H1 (cell line): Measurements from ENCODE around the gene BTBD9. TPM values are rescaled to one million over a fixed set of nuclear protein-coding genes. Genes with fewer than 3 reads are reported as not detected.

Experiments used
- BCL11A ChIP-seq, 2 experiments: IDR thresholded peaks; one replicate each; pipeline ENCODE4 v1.6.1; 2011; ENCODE audit warnings: low read depth in 2 of 2, low read length in 2 of 2, mild to moderate bottlenecking in 2 of 2
- MAX ChIP-seq: IDR thresholded peaks from 2 replicates; pipeline ENCODE4 v1.6.1; 2012; ENCODE audit warnings: inconsistent platforms
- SP1 ChIP-seq: IDR thresholded peaks from 2 replicates; pipeline ENCODE4 v1.6.1; 2011; ENCODE audit warnings: low read depth, low read length
- TCF12 ChIP-seq: IDR thresholded peaks from 2 replicates; pipeline ENCODE4 v1.6.1; 2011; ENCODE audit warnings: low read depth, mild to moderate bottlenecking, low read length
- polyA plus RNA-seq, 7 experiments: library from polyadenylated mRNA; depleted of rRNA in 3 of 7; stranded (reverse) in 5 of 7; unstranded in 2 of 7; fragments of >200 nt in 5 of 7; fragments of 200-250 nt in 2 of 7; gene quantifications; 1 replicate in 5 of 7; 2 replicates in 1 of 7; 4 replicates in 1 of 7; pipeline versions ENCODE4 v1.2.1 to v1.2.3, GENCODE V29; 2011 to 2013; ENCODE audit warnings: missing spikeins in 2 of 7, mixed read lengths in 2 of 7
- total RNA-seq: library from RNA; stranded (reverse); fragmentation: NEBNext Ultra II Directional; extraction: Animal tissue kit (Norgen Biotek cat#: 25700); gene quantifications from 2 replicates; pipeline ENCODE4 v1.2.1, GENCODE V29; 2021

Gene BTBD9
- total and polyA plus RNA-seq, 2 of the 8 experiments (the other 6 are each of a cell fraction or from before 2014, with no cell fraction given): 0.92 to 4.1 TPM

- TF ChIP-seq MAX (no peak), TCF12 (no peak), BCL11A (IDR thresholded peaks at IDR 0.05; ENCODE audit: low read depth in 2 of 2, low read length in 2 of 2) (no peak), SP1 (no peak)
These were observed 486.5 kb downstream of the BTBD9 start (continued) for GRCh38 chr6:38153076-38153797.
